B cell (primary cell): Measurements from ENCODE around the gene TMEM79. TPM values are rescaled to one million over a fixed set of nuclear protein-coding genes. Genes with fewer than 3 reads are reported as not detected.
A peak's percentile ranks its signal among the peaks of the same experiment; 100 is the strongest.

Experiments
- ATAC-seq: fragments of 200-7000 bp; cut with Tn5 transposase; one replicate; pipeline ENCODE4 v1.10.0; 2021; ENCODE audit warnings: low read depth, mild to moderate bottlenecking, moderate number of reproducible peaks, moderate library complexity
- CTCF ChIA-PET: fragments of 350-600 bp; sonication (Branson Sonifier 250); formaldehyde crosslinking; loops from one replicate; lab custom pipeline; 2021; ENCODE audit warnings: antibody characterized with exemption, inconsistent platforms; lab: Charles Lee
- POLR2A ChIA-PET: fragments of 350-600 bp; sonication (Branson Sonifier 250); formaldehyde crosslinking; loops from one replicate; lab custom pipeline; 2021; ENCODE audit warnings: antibody characterized with exemption; lab: Charles Lee
- DNase-seq: peaks from one replicate; pipeline ENCODE4 v3.0.0; 2013
- H2AFZ ChIP-seq: 2 replicates; pipeline ENCODE4 v1.6.1; 2012; ENCODE audit warnings: mild to moderate bottlenecking, low read depth, low read length; ENCODE audit not compliant: insufficient read depth, poor library complexity, severe bottlenecking
- H3K27ac ChIP-seq, 2 donors: 1 replicate in 1 of 2; 2 replicates in 1 of 2; pipeline ENCODE4 v1.5.1; 2012 to 2013; ENCODE audit warnings: low read length in 2 of 2, mild to moderate bottlenecking in 2 of 2, moderate library complexity in 1 of 2
- H3K27me3 ChIP-seq, 4 experiments: fragments of 200-600 bp in 1 of 4; sonication (generic) in 1 of 4; replicated peaks in 1 of 4; 1 replicate in 2 of 4; 2 replicates in 2 of 4; pipeline versions ENCODE4 v1.6.1 to v1.7.0; 2013 to 2016; ENCODE audit warnings: low read length in 3 of 4, mild to moderate bottlenecking in 2 of 4, mixed read lengths in 1 of 4, moderate library complexity in 1 of 4; ENCODE audit not compliant: insufficient read depth in 4 of 4, control insufficient read depth in 3 of 4; ENCODE audit errors: control extremely low read depth in 1 of 4
- H3K36me3 ChIP-seq, 2 experiments: replicated peaks in 1 of 2; 1 replicate in 1 of 2; 2 replicates in 1 of 2; pipeline versions ENCODE4 v1.6.1 to v1.7.1; 2013; ENCODE audit warnings: low read length in 1 of 2; ENCODE audit not compliant: insufficient read depth in 2 of 2, control insufficient read depth in 1 of 2; ENCODE audit errors: control extremely low read depth in 1 of 2, extremely low read depth in 1 of 2
- H3K4me1 ChIP-seq, 2 donors: fragments of 200-600 bp in 1 of 2; sonication (generic) in 1 of 2; 1 replicate in 1 of 2; 2 replicates in 1 of 2; pipeline versions ENCODE4 v1.5.1 to v1.6.1; 2013 to 2017; ENCODE audit warnings: low read length in 2 of 2; ENCODE audit not compliant: control insufficient read depth in 2 of 2, insufficient read depth in 2 of 2
- H3K4me2 ChIP-seq: replicated peaks from 2 replicates; pipeline ENCODE3; 2012; ENCODE audit warnings: mild to moderate bottlenecking, low read depth, low read length; ENCODE audit not compliant: poor library complexity, severe bottlenecking
- H3K4me3 ChIP-seq, 5 experiments: fragments of 200-600 bp in 1 of 5; sonication (generic) in 1 of 5; 1 replicate in 3 of 5; 2 replicates in 2 of 5; pipeline versions ENCODE4 v1.5.1 to v1.7.0; 2011 to 2016; ENCODE audit warnings: low read length in 4 of 5, mild to moderate bottlenecking in 4 of 5, low read depth in 2 of 5, control low read depth in 1 of 5, moderate library complexity in 1 of 5; ENCODE audit not compliant: insufficient read depth in 1 of 5; ENCODE audit errors: control extremely low read depth in 1 of 5, extremely low read depth in 1 of 5
- H3K79me2 ChIP-seq: fragments of 200-600 bp; sonication (generic); one replicate; pipeline ENCODE4 v1.6.0; 2016; ENCODE audit warnings: low read length; ENCODE audit not compliant: control insufficient read depth, insufficient read depth
- H3K9ac ChIP-seq: fragments of 200-600 bp; sonication (generic); 2 replicates; pipeline ENCODE4 v1.6.1; 2017; ENCODE audit warnings: mild to moderate bottlenecking, low read length, moderate library complexity
- H3K9me3 ChIP-seq, 3 donors: one replicate each; pipeline versions ENCODE4 v1.6.1 to v1.7.1; 2013; ENCODE audit warnings: low read length in 2 of 3; ENCODE audit not compliant: control insufficient read depth in 2 of 3, insufficient read depth in 1 of 3; ENCODE audit errors: control extremely low read depth in 1 of 3
- H4K20me1 ChIP-seq: 2 replicates; pipeline ENCODE4 v1.6.0; 2012; ENCODE audit warnings: mild to moderate bottlenecking, low read length; ENCODE audit not compliant: insufficient read depth, control insufficient read depth, poor library complexity, severe bottlenecking
- H3K27ac Mint-ChIP-seq: one replicate; pipeline ENCODE4 v1.8.0; 2021; ENCODE audit warnings: mixed read lengths
- H3K27me3 Mint-ChIP-seq: one replicate; pipeline ENCODE4 v1.8.0; 2021; ENCODE audit warnings: mixed read lengths
- H3K4me1 Mint-ChIP-seq: one replicate; pipeline ENCODE4 v1.8.0; 2021; ENCODE audit warnings: mixed read lengths
- H3K4me3 Mint-ChIP-seq: one replicate; pipeline ENCODE4 v1.8.0; 2021; ENCODE audit warnings: mixed read lengths
- H3K9me3 Mint-ChIP-seq: one replicate; pipeline ENCODE4 v1.8.0; 2022; ENCODE audit warnings: mixed read lengths; ENCODE audit not compliant: insufficient read depth
- CTCF ChIP-seq: fragments of 200-600 bp; IDR thresholded peaks from one replicate; pipeline ENCODE4 v1.8.0; 2022; ENCODE audit warnings: antibody characterized with exemption, mild to moderate bottlenecking
- EZH2 ChIP-seq: IDR thresholded peaks from 2 replicates; pipeline ENCODE4 v1.6.1; 2012; ENCODE audit warnings: borderline replicate concordance, low read depth, mild to moderate bottlenecking, moderate library complexity, low read length; ENCODE audit not compliant: insufficient read depth, poor library complexity, severe bottlenecking
- WGBS: methylation state at CpG from one replicate; pipeline ENCODE4 v1.1.5; 2013; ENCODE audit warnings: missing lambda C conversion rate; ENCODE audit not compliant: insufficient coverage; 5-methylcytosine and 5-hydroxymethylcytosine counted together
- intact Hi-C: fragments of 100-400 bp; cut with micrococcal nuclease; formaldehyde crosslinking; loops from one replicate; pipeline ENCODE4 v1.10.0; 2022
- polyA plus RNA-seq: library from polyadenylated mRNA; depleted of rRNA; stranded (reverse); fragments of >200 nt; gene quantifications from 2 replicates; pipeline ENCODE4 v1.2.3, GENCODE V29; 2012
- total RNA-seq, 2 donors: library from RNA; stranded (reverse); fragments of 120-200 nt in 1 of 2; gene quantifications; 1 replicate in 1 of 2; 2 replicates in 1 of 2; pipeline versions ENCODE4 v1.2.3 to v1.2.4, GENCODE V29; 2013 to 2022

TMEM79 gene
- total and polyA plus RNA-seq, 2 donors (not counting 1 experiment from before 2014, with no cell fraction given) = 11.5 to 19.1 TPM

- DNase-seq = peak; percentile 33
- POLR2A ChIA-PET = no interaction called here
- Histone ChIP-seq H3K9me3 (peaks cover 0 to 3% (median 0%) of the 10 kb centered on the region in 3 donors), H3K36me3 (peaks cover 0 to 13% of the 10 kb centered on the region in 2 experiments), H3K27ac (no peak overlapping the region), H3K79me2 (no peaks in the 10 kb centered on the region), H3K4me1 (peaks cover 14 to 15% of the 10 kb centered on the region in 2 donors), H3K9ac (peak overlapping the region; percentile 69), H3K4me3 (peak overlapping the region in 3 of 5 experiments; percentile 44 to 60 (median 50)), H4K20me1 (no peaks in the 10 kb centered on the region), H3K4me2 (peak overlapping the region; percentile 93), H2AFZ (peak overlapping the region; percentile 75), H3K27me3 (peaks cover 0 to 12% (median 0%) of the 10 kb centered on the region in 4 experiments)
- Mint-ChIP-seq H3K27ac (no peak overlapping the region), H3K4me1 (peaks cover 18% of the 10 kb centered on the region), H3K27me3 (peaks cover 7% of the 10 kb centered on the region), H3K4me3 (peak overlapping the region; percentile 66), H3K9me3 (no peaks in the 10 kb centered on the region)
- no peak for ATAC-seq
- TF ChIP-seq EZH2 (no peak), CTCF (no peak)
- WGBS = 33% methylated on average over 6 of the region's 10 CpGs
- intact Hi-C loops = no loop called here
- CTCF ChIA-PET = interaction anchor here (1.5 to 2.1 kb wide), 2 partner anchors 21 to 73 kb away, joined by 5 to 10 read pairs; no protein-coding TSS in a partner anchor
Observed at GRCh38 chr1:156246241-156246780, 37.8 kb upstream of the TMEM79 start.

- Mint-ChIP-seq H3K27me3 (peaks cover 7% of the 10 kb centered on the region), H3K4me3 (no peak overlapping the region), H3K27ac (no peak overlapping the region), H3K9me3 (no peaks in the 10 kb centered on the region), H3K4me1 (peaks cover 18% of the 10 kb centered on the region)
- H4K20me1 ChIP-seq = no peaks in the 10 kb centered on the region
- ChIA-PET CTCF (interaction anchor here (1.4 to 2.1 kb wide), 3 partner anchors 21 to 101 kb away, joined by 3 to 10 read pairs (median 5); no protein-coding TSS in a partner anchor), POLR2A (no interaction called here)
- H3K9me3 ChIP-seq = peaks cover 0 to 3% (median 0%) of the 10 kb centered on the region in 3 donors
- ATAC-seq (no peak), DNase-seq (no peak)
- WGBS = 90% methylated on average over 15 of the region's 16 CpGs
- intact Hi-C loops = no loop called here
- H3K36me3 ChIP-seq = peaks cover 0 to 19% of the 10 kb centered on the region in 2 experiments
- no peak overlapping the region for H3K27ac ChIP-seq
- H2AFZ ChIP-seq = no peak overlapping the region
- no peak overlapping the region for H3K4me3 ChIP-seq
- peaks cover 0 to 12% (median 0%) of the 10 kb centered on the region in 4 experiments for H3K27me3 ChIP-seq
- H3K9ac ChIP-seq = no peak overlapping the region
- peaks cover 14 to 15% of the 10 kb centered on the region in 2 donors for H3K4me1 ChIP-seq
- H3K79me2 ChIP-seq = no peaks in the 10 kb centered on the region
- no peak overlapping the region for H3K4me2 ChIP-seq
- no peak for TF ChIP-seq CTCF
- no peak for TF ChIP-seq EZH2
Observed at GRCh38 chr1:156246781-156247459, 37.2 kb upstream of the TMEM79 start.
